Endodermal cell (in vitro differentiated cells): ENCODE data around the gene ZNF133. TPM values are rescaled to one million over a fixed set of nuclear protein-coding genes. Genes with fewer than 3 reads are reported as not detected.

Experiments used
- DNase-seq: peaks from one replicate; pipeline ENCODE4 v3.0.0-alpha.2; 2017
- H3K27ac ChIP-seq: 2 replicates; pipeline ENCODE4 v1.5.1; 2013; ENCODE audit warnings: mild to moderate bottlenecking, low read depth, low read length, moderate library complexity
- H3K27me3 ChIP-seq: 2 replicates; pipeline ENCODE4 v1.6.1; 2013; ENCODE audit warnings: mild to moderate bottlenecking, low read length, moderate library complexity; ENCODE audit not compliant: insufficient read depth, control insufficient read depth, poor library complexity, severe bottlenecking
- H3K36me3 ChIP-seq: 2 replicates; pipeline ENCODE4 v1.7.0; 2013; ENCODE audit warnings: mild to moderate bottlenecking, low read length, moderate library complexity; ENCODE audit not compliant: control insufficient read depth, insufficient read depth
- H3K4me1 ChIP-seq: one replicate; pipeline ENCODE4 v1.7.0; 2013; ENCODE audit warnings: low read length; ENCODE audit not compliant: control insufficient read depth, insufficient read depth
- H3K4me3 ChIP-seq: 2 replicates; pipeline ENCODE4 v1.5.1; 2013; ENCODE audit warnings: mild to moderate bottlenecking, low read length, moderate library complexity
- H3K9ac ChIP-seq: 2 replicates; pipeline ENCODE4 v1.6.1; 2013; ENCODE audit warnings: mild to moderate bottlenecking, low read length, moderate library complexity; ENCODE audit not compliant: poor library complexity, severe bottlenecking; ENCODE audit errors: extremely low read depth
- H3K9me3 ChIP-seq: 2 replicates; pipeline ENCODE4 v1.6.1; 2013; ENCODE audit warnings: mild to moderate bottlenecking, low read length, moderate library complexity; ENCODE audit not compliant: control insufficient read depth
- H3K27ac Mint-ChIP-seq: 2 replicates; pipeline ENCODE4 v1.8.0; 2020; ENCODE audit warnings: mixed read lengths
- H3K27me3 Mint-ChIP-seq: 2 replicates; pipeline ENCODE4 v1.8.0; 2021; ENCODE audit warnings: mild to moderate bottlenecking, mixed read lengths; ENCODE audit not compliant: insufficient read depth
- H3K36me3 Mint-ChIP-seq: 2 replicates; pipeline ENCODE4 v1.8.0; 2020; ENCODE audit warnings: low read depth, mixed read lengths
- H3K4me1 Mint-ChIP-seq: 2 replicates; pipeline ENCODE4 v1.8.0; 2020; ENCODE audit warnings: mixed read lengths
- H3K4me3 Mint-ChIP-seq: 2 replicates; pipeline ENCODE4 v1.8.0; 2020; ENCODE audit warnings: mild to moderate bottlenecking, moderate library complexity, mixed read lengths
- H3K9me3 Mint-ChIP-seq: 2 replicates; pipeline ENCODE4 v1.8.0; 2020; ENCODE audit warnings: mild to moderate bottlenecking, mixed read lengths
- WGBS, 2 experiments: methylation state at CpG; one replicate each; pipeline versions ENCODE4 v1.1.5 to v1.1.7; 2013; ENCODE audit warnings: missing lambda C conversion rate in 2 of 2, mixed read lengths in 1 of 2; ENCODE audit not compliant: insufficient coverage in 1 of 2, insufficient read length in 1 of 2; 5-methylcytosine and 5-hydroxymethylcytosine counted together
- total RNA-seq, 2 donors: library from RNA; stranded (reverse); fragmentation: NEBNext Ultra II Directional in 1 of 2; extraction: Animal tissue kit (Norgen Biotek cat#: 25700) in 1 of 2; gene quantifications; 2 replicates in 1 of 2; 3 replicates in 1 of 2; pipeline ENCODE4 v1.2.1, GENCODE V29; 2021
- TF ChIP-seq, protein P1 (sequence below): fragments of 200-600 bp; sonication (generic); conservative IDR thresholded peaks from 2 replicates; pipeline ENCODE4 v1.5.0; 2021; ENCODE audit warnings: antibody characterized with exemption, mild to moderate bottlenecking

The ZNF133 gene
- total RNA-seq, 2 donors from 2014 or later: 16.7 to 22.9 TPM

DNA sequence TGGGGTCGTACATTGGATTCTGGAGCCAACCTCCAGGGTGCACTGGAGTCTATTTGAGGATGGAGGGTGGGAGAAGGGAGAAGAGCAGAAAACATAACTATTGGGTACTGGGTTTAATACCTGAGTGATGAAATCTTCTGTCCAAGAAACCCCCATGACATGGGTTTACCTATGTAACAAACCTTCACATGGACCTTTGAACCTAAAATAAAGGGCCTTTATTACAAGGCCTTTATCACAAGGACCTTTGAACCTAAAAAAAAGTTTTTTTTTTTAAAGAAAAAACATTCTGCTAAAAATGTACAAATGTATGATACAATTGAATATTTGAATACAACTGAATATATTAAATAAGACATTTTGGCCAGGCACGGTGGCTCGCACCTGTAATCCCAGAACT is 38.1 kb upstream of the ZNF133 start:
- no peak overlapping the region for H3K9ac ChIP-seq
- H3K4me1 ChIP-seq: no peaks in the 10 kb centered on the region
- H3K9me3 ChIP-seq: no peaks in the 10 kb centered on the region
- no peak overlapping the region for H3K4me3 ChIP-seq
- H3K36me3 Mint-ChIP-seq: no peaks in the 10 kb centered on the region
- 98% methylated on average over 3 of the region's 3 CpGs; no CpG with 5 or more reads in 1 of the 2 experiments for WGBS, 2 experiments
- H3K4me3 Mint-ChIP-seq: no peak overlapping the region
- DNase-seq: no peak
- no peaks in the 10 kb centered on the region for H3K36me3 ChIP-seq
- H3K27ac ChIP-seq: no peak overlapping the region
- H3K9me3 Mint-ChIP-seq: peaks cover 3% of the 10 kb centered on the region
- H3K27ac Mint-ChIP-seq: no peak overlapping the region
- peaks cover 18% of the 10 kb centered on the region for H3K27me3 ChIP-seq
- TF ChIP-seq, protein P1, sequence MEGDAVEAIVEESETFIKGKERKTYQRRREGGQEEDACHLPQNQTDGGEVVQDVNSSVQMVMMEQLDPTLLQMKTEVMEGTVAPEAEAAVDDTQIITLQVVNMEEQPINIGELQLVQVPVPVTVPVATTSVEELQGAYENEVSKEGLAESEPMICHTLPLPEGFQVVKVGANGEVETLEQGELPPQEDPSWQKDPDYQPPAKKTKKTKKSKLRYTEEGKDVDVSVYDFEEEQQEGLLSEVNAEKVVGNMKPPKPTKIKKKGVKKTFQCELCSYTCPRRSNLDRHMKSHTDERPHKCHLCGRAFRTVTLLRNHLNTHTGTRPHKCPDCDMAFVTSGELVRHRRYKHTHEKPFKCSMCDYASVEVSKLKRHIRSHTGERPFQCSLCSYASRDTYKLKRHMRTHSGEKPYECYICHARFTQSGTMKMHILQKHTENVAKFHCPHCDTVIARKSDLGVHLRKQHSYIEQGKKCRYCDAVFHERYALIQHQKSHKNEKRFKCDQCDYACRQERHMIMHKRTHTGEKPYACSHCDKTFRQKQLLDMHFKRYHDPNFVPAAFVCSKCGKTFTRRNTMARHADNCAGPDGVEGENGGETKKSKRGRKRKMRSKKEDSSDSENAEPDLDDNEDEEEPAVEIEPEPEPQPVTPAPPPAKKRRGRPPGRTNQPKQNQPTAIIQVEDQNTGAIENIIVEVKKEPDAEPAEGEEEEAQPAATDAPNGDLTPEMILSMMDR: no peak
- no peaks in the 10 kb centered on the region for H3K4me1 Mint-ChIP-seq
- H3K27me3 Mint-ChIP-seq: peaks cover 53% of the 10 kb centered on the region

DNA sequence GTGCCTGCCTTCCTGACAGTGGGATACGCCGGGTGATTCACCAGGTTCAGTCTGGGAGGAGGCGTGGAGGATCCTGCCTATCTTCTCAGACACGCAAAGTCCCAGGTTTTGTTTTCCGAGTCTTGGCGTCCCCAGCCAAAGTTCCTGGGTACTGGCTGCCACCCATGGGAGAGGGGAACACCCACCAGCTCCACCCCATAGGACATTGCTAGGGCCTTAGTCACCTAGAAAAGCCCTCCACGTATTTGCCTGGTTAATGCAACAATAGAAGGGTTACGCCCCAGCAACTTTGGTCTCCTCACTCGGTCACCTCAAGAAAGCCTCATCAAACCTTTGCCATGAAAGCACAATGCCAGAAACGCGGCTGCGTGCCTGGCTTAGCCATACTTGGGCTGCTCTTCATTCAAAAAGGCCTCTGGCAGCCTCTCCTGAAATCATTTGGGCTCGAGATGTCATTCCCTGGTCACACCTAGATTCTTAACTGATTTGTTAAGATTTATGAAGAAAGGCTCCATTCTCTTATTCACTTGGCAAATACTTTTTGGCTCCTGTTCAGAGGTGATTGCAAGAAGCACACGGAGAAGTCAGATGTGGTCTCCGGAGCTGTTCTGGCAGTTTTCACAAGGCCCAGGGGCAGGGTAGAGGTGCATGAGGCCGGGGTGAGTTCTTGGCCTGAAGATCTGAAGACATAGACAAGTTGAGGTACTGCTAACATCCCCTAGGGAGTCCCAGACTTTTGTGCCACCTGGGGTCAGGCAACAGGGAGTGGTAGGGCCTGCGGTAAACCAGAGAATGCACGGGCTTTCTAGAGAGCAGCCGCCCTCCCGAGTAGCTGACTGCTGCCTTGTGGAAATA is 35.5 kb upstream of the ZNF133 start:
- Histone ChIP-seq H3K27ac (no peak overlapping the region), H3K4me3 (no peak overlapping the region), H3K9me3 (no peaks in the 10 kb centered on the region), H3K4me1 (peaks cover 5% of the 10 kb centered on the region), H3K9ac (no peak overlapping the region), H3K27me3 (peaks cover 6% of the 10 kb centered on the region), H3K36me3 (no peaks in the 10 kb centered on the region)
- Mint-ChIP-seq H3K9me3 (peaks cover 3% of the 10 kb centered on the region), H3K27ac (no peak overlapping the region), H3K27me3 (peaks cover 30% of the 10 kb centered on the region), H3K36me3 (no peaks in the 10 kb centered on the region), H3K4me3 (no peak overlapping the region), H3K4me1 (peaks cover 13% of the 10 kb centered on the region)
- DNase-seq: no peak
- TF ChIP-seq, protein P1: no peak
- 90 to 91% methylated on average over 16 to 20 of the region's 20 CpGs for WGBS, 2 experiments

DNA sequence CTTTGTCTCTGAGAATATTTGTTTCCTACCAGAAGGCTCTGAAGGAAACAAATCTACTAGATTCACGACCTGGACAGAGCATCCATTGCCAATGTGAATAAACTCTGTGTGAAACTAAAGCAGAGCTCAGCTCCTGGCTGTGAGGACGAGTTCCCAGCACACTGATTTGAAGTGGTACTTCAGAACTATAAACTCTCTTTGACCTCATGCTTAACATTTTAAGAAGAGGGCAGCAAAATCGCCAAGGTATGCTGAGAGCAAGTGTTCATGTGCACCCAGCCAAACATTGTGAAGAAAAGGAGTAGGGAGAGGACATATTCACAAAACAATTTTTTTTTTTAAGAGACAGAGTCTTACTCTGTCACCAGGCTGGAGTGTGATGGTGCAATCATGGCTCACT is 33.7 kb upstream of the ZNF133 start:
- H3K27ac ChIP-seq: no peak overlapping the region
- H3K9ac ChIP-seq: no peak overlapping the region
- no peak overlapping the region for H3K4me3 Mint-ChIP-seq
- peaks cover 5% of the 10 kb centered on the region for H3K4me1 ChIP-seq
- no peak overlapping the region for H3K4me3 ChIP-seq
- TF ChIP-seq, protein P1: no peak
- no peaks in the 10 kb centered on the region for H3K36me3 Mint-ChIP-seq
- WGBS, 2 experiments: 88 to 91% methylated on average over 2 to 3 of the region's 3 CpGs
- H3K27ac Mint-ChIP-seq: no peak overlapping the region
- DNase-seq: no peak
- H3K9me3 ChIP-seq: no peaks in the 10 kb centered on the region
- H3K27me3 Mint-ChIP-seq: peaks cover 15% of the 10 kb centered on the region
- peaks cover 6% of the 10 kb centered on the region for H3K27me3 ChIP-seq
- H3K9me3 Mint-ChIP-seq: no peaks in the 10 kb centered on the region
- H3K4me1 Mint-ChIP-seq: peaks cover 13% of the 10 kb centered on the region
- no peaks in the 10 kb centered on the region for H3K36me3 ChIP-seq
